HepG2 (cell line): ENCODE measurements around the gene KDM2B. TPM values are rescaled to one million over a fixed set of nuclear protein-coding genes. Genes with fewer than 3 reads are reported as not detected.

Source experiments
- DNMT1 ChIP-seq: sonication (generic); formaldehyde crosslinking; IDR thresholded peaks from 2 replicates; pipeline ENCODE4 v1.5.1; 2020; ENCODE audit warnings: mild to moderate bottlenecking, missing genetic modification reagents
- EP300 ChIP-seq, 3 experiments: sonication (generic) in 1 of 3; formaldehyde crosslinking in 1 of 3; IDR thresholded peaks; 2 replicates each; pipeline versions ENCODE4 v1.5.1 to v1.6.1; 2011 to 2020; ENCODE audit warnings: low read depth in 2 of 3, low read length in 2 of 3, borderline replicate concordance in 1 of 3, improper control_type of control experiment in 1 of 3, mild to moderate bottlenecking in 1 of 3, missing genetic modification reagents in 1 of 3, moderate library complexity in 1 of 3
- FOSL2 ChIP-seq: sonication (generic); formaldehyde crosslinking; IDR thresholded peaks from 2 replicates; pipeline ENCODE4 v1.4.0; 2020; ENCODE audit warnings: missing genetic modification reagents
- MTA3 ChIP-seq: sonication (generic); formaldehyde crosslinking; IDR thresholded peaks from 2 replicates; pipeline ENCODE4 v1.4.0; 2020; ENCODE audit warnings: missing genetic modification reagents
- NFE2L2 ChIP-seq: fragments of 150-350 bp; IDR thresholded peaks from 2 replicates; pipeline ENCODE4 v1.6.1; 2014; ENCODE audit warnings: low read length
- TMF1 ChIP-seq: sonication (generic); formaldehyde crosslinking; IDR thresholded peaks from 2 replicates; pipeline ENCODE4 v1.8.1; 2022; ENCODE audit warnings: low read depth, missing genetic modification reagents
- ZNF10 ChIP-seq: sonication (generic); formaldehyde crosslinking; IDR thresholded peaks from 2 replicates; pipeline ENCODE4 v1.4.0; 2020; ENCODE audit warnings: mild to moderate bottlenecking, low read depth, missing genetic modification reagents, borderline replicate concordance
- ZNF124 ChIP-seq: sonication (generic); formaldehyde crosslinking; IDR thresholded peaks from 2 replicates; pipeline ENCODE4 v1.4.0; 2020; ENCODE audit warnings: missing genetic modification reagents
- ZNF724P ChIP-seq: sonication (generic); formaldehyde crosslinking; IDR thresholded peaks from 2 replicates; pipeline ENCODE4 v1.8.0; 2022; ENCODE audit warnings: missing genetic modification reagents, borderline replicate concordance
- ZNF878 ChIP-seq: sonication (generic); formaldehyde crosslinking; IDR thresholded peaks from 2 replicates; pipeline ENCODE4 v1.8.1; 2023; ENCODE audit warnings: mild to moderate bottlenecking, missing genetic modification reagents, moderate library complexity
- ZSCAN12 ChIP-seq: sonication (generic); formaldehyde crosslinking; IDR thresholded peaks from 2 replicates; pipeline ENCODE4 v1.9.0; 2021; ENCODE audit warnings: mild to moderate bottlenecking, missing genetic modification reagents
- polyA plus RNA-seq, 8 experiments: library from polyadenylated mRNA; depleted of rRNA in 3 of 8; stranded (reverse) in 7 of 8; unstranded in 1 of 8; fragments of >200 nt; fragmentation: Illumina TruSeq in 4 of 8; extraction: Trizol in 4 of 8; gene quantifications; 2 replicates each; pipeline versions ENCODE4 v1.2.1 to v1.2.3, GENCODE V29; 2011 to 2016; ENCODE audit warnings: low read depth in 4 of 8, missing spikeins in 1 of 8, mixed read lengths in 1 of 8; ENCODE audit not compliant: insufficient read depth in 1 of 8
- total RNA-seq, 5 experiments: library from RNA; depleted of rRNA; stranded (reverse); fragments of >200 nt; fragmentation: Illumina TruSeq; extraction: Trizol; gene quantifications; 2 replicates each; pipeline ENCODE4 v1.2.3, GENCODE V29; 2016; ENCODE audit warnings: low read depth in 1 of 5
- TF ChIP-seq, protein P1 (sequence below): sonication (generic); formaldehyde crosslinking; IDR thresholded peaks from 2 replicates; pipeline ENCODE4 v1.8.0; 2022; ENCODE audit warnings: mild to moderate bottlenecking, missing genetic modification reagents
- TF ChIP-seq, protein P2 (sequence below): sonication (generic); formaldehyde crosslinking; IDR thresholded peaks from 2 replicates; pipeline ENCODE4 v1.5.0; 2020; ENCODE audit warnings: mild to moderate bottlenecking, missing genetic modification reagents
- TF ChIP-seq, protein P3 (sequence below): sonication (generic); formaldehyde crosslinking; IDR thresholded peaks from 2 replicates; pipeline ENCODE4 v1.4.0; 2020; ENCODE audit warnings: missing genetic modification reagents
- TF ChIP-seq, protein P4 (sequence below): sonication (generic); formaldehyde crosslinking; IDR thresholded peaks from 2 replicates; pipeline ENCODE4 v1.8.0; 2022; ENCODE audit warnings: low read depth, missing genetic modification reagents
- TF ChIP-seq, protein P5 (sequence below): IDR thresholded peaks from 2 replicates; pipeline ENCODE4 v1.6.1; 2016; ENCODE audit warnings: missing compliant biosample characterization, missing genetic modification reagents, borderline replicate concordance
- TF ChIP-seq, protein P6 (sequence below): sonication (generic); formaldehyde crosslinking; IDR thresholded peaks from 2 replicates; pipeline ENCODE4 v1.8.1; 2022; ENCODE audit warnings: mild to moderate bottlenecking, missing genetic modification reagents

KDM2B gene
- total and polyA plus RNA-seq, 2 of the 13 experiments (the other 11 are each of a cell fraction or from before 2014, with no cell fraction given) = 17.5 to 26.1 TPM

DNA sequence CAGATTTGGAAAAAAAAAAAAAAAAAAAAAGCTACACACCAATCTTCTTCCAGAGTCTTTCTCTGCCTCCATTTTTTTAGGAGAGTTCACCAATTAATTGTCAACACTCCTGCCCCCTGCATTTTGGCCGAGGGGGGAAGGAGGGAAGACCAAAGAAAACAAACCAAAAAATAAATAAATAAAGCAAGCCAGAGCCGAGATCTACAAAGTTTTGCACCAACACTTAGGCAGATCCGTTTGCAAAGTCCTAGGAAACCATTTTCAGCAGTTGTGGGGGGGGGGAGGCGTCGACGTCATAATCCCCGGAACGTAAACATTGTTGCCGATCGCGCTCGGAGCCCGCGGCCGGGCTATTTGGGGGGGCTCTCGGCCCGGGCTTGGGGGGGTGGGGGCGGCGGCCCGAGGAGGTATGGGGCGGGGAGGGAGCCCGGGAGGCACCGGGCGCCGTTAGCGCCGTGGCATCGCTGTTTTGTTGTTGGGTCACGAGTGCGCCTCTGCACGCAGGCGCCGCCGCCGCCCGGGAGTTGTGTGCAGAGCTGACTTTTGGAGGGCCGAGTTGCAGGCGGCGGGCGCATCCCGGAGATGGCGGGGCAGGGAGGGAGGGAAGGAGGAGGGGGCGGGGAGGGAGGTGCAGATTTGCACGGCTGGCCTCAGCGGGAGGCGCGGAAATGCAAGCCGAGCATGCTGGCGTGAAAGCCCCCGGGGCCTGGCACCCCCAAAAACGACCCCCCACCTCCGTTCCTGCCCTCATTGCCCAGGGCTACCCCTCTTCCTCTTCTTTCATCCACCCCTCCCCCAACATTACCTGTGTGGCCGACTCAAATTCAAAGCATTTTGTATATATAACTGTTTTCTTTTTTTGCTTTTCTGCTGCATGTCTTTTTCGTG is 598 bp downstream of the KDM2B start (continued):
- TF ChIP-seq TMF1 (CRISPR knock-in tag) (no peak), ZNF724P (CRISPR knock-in tag) (no peak), ZNF124 (CRISPR knock-in tag) (no peak), FOSL2 (CRISPR knock-in tag) (no peak), ZSCAN12 (no peak), MTA3 (CRISPR knock-in tag) (no peak), EP300 (IDR thresholded peaks at IDR 0.05; ENCODE audit: low read depth in 2 of 2, low read length in 2 of 2) (no peak), EP300 (CRISPR knock-in tag; IDR thresholded peaks at IDR 0.05; ENCODE audit: borderline replicate concordance) (no peak), NFE2L2 (no peak), ZNF10 (CRISPR knock-in tag) (no peak), DNMT1 (CRISPR knock-in tag) (no peak), ZNF878 (CRISPR knock-in tag) (no peak)
- TF ChIP-seq, protein P1, sequence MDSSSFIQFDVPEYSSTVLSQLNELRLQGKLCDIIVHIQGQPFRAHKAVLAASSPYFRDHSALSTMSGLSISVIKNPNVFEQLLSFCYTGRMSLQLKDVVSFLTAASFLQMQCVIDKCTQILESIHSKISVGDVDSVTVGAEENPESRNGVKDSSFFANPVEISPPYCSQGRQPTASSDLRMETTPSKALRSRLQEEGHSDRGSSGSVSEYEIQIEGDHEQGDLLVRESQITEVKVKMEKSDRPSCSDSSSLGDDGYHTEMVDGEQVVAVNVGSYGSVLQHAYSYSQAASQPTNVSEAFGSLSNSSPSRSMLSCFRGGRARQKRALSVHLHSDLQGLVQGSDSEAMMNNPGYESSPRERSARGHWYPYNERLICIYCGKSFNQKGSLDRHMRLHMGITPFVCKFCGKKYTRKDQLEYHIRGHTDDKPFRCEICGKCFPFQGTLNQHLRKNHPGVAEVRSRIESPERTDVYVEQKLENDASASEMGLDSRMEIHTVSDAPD (CRISPR knock-in tag) = no peak
- TF ChIP-seq, protein P2, sequence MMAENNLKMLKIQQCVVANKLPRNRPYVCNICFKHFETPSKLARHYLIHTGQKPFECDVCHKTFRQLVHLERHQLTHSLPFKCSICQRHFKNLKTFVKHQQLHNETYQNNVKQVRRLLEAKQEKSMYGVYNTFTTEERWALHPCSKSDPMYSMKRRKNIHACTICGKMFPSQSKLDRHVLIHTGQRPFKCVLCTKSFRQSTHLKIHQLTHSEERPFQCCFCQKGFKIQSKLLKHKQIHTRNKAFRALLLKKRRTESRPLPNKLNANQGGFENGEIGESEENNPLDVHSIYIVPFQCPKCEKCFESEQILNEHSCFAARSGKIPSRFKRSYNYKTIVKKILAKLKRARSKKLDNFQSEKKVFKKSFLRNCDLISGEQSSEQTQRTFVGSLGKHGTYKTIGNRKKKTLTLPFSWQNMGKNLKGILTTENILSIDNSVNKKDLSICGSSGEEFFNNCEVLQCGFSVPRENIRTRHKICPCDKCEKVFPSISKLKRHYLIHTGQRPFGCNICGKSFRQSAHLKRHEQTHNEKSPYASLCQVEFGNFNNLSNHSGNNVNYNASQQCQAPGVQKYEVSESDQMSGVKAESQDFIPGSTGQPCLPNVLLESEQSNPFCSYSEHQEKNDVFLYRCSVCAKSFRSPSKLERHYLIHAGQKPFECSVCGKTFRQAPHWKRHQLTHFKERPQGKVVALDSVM (CRISPR knock-in tag) = no peak
- TF ChIP-seq, protein P3, sequence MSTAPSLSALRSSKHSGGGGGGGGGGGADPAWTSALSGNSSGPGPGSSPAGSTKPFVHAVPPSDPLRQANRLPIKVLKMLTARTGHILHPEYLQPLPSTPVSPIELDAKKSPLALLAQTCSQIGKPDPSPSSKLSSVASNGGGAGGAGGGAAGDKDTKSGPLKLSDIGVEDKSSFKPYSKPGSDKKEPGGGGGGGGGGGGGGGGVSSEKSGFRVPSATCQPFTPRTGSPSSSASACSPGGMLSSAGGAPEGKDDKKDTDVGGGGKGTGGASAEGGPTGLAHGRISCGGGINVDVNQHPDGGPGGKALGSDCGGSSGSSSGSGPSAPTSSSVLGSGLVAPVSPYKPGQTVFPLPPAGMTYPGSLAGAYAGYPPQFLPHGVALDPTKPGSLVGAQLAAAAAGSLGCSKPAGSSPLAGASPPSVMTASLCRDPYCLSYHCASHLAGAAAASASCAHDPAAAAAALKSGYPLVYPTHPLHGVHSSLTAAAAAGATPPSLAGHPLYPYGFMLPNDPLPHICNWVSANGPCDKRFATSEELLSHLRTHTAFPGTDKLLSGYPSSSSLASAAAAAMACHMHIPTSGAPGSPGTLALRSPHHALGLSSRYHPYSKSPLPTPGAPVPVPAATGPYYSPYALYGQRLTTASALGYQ = no peak
- TF ChIP-seq, protein P4, sequence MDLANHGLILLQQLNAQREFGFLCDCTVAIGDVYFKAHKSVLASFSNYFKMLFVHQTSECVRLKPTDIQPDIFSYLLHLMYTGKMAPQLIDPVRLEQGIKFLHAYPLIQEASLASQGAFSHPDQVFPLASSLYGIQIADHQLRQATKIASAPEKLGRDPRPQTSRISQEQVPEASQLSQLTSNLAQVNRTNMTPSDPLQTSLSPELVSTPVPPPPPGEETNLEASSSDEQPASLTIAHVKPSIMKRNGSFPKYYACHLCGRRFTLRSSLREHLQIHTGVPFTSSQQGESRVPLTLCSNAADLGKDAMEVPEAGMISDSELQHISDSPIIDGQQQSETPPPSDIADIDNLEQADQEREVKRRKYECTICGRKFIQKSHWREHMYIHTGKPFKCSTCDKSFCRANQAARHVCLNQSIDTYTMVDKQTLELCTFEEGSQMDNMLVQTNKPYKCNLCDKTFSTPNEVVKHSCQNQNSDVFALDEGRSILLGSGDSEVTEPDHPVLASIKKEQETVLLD (CRISPR knock-in tag) = peak; percentile 62; the same call in 1 of the 2 replicates
- TF ChIP-seq, protein P5, sequence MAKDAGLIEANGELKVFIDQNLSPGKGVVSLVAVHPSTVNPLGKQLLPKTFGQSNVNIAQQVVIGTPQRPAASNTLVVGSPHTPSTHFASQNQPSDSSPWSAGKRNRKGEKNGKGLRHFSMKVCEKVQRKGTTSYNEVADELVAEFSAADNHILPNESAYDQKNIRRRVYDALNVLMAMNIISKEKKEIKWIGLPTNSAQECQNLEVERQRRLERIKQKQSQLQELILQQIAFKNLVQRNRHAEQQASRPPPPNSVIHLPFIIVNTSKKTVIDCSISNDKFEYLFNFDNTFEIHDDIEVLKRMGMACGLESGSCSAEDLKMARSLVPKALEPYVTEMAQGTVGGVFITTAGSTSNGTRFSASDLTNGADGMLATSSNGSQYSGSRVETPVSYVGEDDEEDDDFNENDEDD (CRISPR knock-in tag) = 0 out of 2 replicates have a peak, but pooled peaks have one; percentile 15
- TF ChIP-seq, protein P6, sequence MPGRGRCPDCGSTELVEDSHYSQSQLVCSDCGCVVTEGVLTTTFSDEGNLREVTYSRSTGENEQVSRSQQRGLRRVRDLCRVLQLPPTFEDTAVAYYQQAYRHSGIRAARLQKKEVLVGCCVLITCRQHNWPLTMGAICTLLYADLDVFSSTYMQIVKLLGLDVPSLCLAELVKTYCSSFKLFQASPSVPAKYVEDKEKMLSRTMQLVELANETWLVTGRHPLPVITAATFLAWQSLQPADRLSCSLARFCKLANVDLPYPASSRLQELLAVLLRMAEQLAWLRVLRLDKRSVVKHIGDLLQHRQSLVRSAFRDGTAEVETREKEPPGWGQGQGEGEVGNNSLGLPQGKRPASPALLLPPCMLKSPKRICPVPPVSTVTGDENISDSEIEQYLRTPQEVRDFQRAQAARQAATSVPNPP = no peak
